Myocyte (in vitro differentiated cells): ENCODE data around the gene TMC5. TPM values are rescaled to one million over a fixed set of nuclear protein-coding genes. Genes with fewer than 3 reads are reported as not detected.
"Not testable (repeated sequence)": the region's sequence is repeated elsewhere in the genome, so short reads cannot be mapped to it uniquely, and the experiment has no call there.

ENCODE experiments used
- DNase-seq: peaks from one replicate; pipeline ENCODE4 v3.0.0-alpha.2; 2012; ENCODE audit warnings: low read depth
- polyA plus RNA-seq: library from polyadenylated mRNA; unstranded; fragments of >200 nt; gene quantifications from one replicate; pipeline ENCODE4 v1.2.1, GENCODE V29; 2012; ENCODE audit warnings: missing spikeins
- total RNA-seq: library from RNA; depleted of rRNA; stranded (reverse); fragments of >200 nt; gene quantifications from 2 replicates; pipeline ENCODE4 v1.2.3, GENCODE V29; 2014

TMC5 gene, protein sequence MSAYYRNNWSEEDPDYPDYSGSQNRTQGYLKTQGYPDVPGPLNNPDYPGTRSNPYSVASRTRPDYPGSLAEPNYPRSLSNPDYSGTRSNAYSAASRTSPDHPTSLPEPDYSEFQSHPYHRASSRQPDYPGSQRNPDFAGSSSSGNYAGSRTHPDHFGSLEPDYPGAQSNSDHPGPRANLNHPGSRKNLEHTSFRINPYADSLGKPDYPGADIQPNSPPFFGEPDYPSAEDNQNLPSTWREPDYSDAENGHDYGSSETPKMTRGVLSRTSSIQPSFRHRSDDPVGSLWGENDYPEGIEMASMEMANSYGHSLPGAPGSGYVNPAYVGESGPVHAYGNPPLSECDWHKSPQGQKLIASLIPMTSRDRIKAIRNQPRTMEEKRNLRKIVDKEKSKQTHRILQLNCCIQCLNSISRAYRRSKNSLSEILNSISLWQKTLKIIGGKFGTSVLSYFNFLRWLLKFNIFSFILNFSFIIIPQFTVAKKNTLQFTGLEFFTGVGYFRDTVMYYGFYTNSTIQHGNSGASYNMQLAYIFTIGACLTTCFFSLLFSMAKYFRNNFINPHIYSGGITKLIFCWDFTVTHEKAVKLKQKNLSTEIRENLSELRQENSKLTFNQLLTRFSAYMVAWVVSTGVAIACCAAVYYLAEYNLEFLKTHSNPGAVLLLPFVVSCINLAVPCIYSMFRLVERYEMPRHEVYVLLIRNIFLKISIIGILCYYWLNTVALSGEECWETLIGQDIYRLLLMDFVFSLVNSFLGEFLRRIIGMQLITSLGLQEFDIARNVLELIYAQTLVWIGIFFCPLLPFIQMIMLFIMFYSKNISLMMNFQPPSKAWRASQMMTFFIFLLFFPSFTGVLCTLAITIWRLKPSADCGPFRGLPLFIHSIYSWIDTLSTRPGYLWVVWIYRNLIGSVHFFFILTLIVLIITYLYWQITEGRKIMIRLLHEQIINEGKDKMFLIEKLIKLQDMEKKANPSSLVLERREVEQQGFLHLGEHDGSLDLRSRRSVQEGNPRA
- total RNA-seq, result not detected in 2 replicates
- 0.05 TPM for polyA plus RNA-seq

DNA sequence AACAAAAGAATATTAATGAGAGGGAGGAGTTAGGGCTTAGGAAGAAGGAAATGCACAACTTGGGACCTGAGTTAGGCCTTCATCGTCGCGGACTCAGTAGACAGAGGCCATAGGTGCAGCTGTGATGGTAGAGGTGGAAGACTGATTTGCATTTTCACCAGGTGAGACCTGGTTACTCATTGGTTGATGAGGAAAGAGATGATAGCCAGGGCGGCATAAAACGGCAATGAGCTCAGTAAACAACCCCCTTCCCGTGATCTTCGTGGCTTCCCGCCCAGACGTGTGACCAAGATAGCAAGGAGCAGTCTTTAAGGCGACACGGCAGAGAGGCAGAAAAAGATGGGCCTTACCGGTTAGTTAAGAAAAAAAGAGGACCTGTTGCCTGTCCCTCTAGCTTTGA lies at the start of gene TMC5:
Gene TMC5, plus strand, starts transcription at position 244 of the 400 bp plus-strand sequence. CDS start 22,156 bp downstream, outside the sequence.
- DNase-seq, result no peak

DNA sequence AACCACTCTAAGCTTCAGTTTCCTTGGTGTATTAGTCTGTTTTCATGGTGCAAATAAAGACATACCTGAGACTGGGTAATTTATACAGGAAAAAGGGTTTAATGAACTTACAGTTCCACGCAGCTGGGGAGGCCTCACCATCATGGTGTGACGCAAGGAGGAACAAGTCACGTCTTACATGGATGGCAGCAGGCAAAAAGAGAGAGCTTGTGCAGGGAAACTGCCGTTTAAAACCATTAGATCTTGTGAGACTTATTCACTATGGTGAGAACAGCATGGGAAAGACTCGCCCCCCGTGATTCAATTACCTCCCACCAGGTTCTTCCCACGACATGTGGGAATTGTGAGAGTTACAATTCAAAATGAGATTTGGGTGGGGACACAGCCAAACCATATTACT lies 45.1 kb upstream of the TMC5 start:
- DNase-seq, result not testable (repeated sequence)

DNA sequence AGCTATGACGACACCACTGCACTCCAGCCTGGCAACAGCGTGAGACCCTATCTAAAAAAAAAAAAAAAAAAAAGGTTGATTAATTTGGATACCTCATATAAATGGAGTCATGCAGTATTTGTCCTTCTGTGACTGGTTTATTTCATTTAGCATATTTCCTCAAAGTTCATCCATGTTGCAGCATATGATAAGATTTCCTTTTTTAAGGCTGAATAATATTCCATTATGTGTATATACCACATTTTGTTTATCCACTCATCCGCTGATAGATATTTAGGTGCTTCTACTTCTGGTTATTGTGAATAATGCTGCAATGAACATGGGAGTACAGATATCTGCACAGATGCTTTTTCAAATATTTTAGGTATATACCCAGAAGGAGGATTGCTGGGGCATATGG lies 43.3 kb upstream of the TMC5 start:
- no peak for DNase-seq

DNA sequence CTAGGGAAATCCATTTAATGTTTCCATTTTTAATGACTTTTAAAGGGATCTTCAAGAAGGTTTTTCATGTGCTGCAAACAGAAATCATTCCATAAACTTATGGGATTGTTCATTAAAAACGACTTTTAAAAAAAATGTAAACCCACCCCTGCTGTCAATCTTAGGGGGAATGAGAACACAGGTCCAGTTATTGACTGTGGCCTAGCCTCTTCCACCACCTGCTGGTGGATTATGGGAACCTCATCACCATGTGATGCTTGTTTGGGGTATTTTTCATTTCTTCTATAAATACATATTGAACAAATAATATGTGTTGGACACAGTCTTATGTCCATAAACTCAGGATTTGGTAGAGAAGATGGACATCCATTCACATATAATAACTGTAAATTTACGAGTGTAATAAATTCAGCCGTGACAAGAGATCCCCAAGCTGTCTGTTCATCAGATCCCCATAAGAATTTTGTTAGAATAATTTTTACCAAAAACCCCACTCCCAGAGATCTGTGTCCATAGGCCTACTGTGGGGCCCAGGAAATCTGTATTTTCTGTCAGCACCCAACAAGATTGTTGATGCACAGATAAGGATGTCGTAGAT lies 42.0 kb upstream of the TMC5 start:
- DNase-seq, result peak; percentile 62

DNA sequence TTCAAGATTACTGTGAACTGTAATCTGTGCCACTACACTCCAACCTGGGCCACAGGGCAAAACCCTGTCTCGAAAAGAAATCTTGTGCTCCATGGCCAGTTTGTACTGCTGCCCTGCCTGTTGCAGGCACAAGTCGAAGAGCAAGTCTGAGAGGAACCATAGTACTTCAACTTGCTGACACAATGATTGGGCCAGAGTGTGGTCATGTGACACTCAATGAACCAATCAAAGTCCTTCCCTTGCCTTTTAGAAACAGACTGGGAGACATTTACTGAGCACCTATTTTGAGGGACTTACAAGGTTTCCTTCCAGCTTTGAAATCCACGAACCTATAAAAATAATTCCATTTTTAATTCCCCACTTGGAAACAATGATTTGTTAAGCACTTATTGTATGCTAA lies 39.8 kb upstream of the TMC5 start:
- no peak for DNase-seq

DNA sequence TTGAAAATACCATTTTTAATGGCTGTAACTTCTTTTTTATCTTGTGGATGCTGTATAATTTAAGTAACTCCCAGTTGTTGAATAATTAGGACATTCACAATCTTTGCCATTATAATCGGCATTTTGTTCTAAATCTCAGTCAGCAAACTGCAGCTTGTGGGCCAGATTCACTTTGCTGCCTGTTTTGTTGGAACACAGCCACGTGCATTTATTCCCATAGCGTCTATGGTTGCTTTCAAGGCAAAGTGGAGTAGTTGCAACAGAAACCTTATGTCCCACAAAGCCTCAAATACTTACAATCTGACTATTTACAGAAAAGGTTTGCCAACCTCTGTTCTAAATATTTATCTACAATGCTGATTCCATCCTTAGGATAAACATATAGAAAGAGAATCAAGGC lies 39.2 kb upstream of the TMC5 start:
- DNase-seq, result no peak

DNA sequence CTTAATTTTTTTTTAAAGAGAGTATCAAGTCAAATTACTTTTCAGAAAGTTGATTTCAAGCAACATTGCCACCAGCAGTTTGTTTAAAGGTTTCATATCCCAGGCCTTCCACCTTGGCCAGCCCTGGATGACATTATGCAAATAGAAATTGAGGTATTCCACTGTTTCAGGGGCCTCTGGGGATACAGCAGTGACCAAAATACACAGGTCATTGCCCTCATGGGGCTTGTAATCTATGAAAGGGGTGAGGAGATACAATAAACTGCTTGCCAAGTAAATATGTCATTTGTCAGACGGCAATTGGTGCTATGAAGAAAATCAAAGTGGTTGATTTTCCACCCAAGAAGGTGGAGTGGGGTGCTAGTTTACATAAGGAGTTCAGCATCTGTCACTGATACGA lies 37.8 kb upstream of the TMC5 start:
- no peak for DNase-seq

DNA sequence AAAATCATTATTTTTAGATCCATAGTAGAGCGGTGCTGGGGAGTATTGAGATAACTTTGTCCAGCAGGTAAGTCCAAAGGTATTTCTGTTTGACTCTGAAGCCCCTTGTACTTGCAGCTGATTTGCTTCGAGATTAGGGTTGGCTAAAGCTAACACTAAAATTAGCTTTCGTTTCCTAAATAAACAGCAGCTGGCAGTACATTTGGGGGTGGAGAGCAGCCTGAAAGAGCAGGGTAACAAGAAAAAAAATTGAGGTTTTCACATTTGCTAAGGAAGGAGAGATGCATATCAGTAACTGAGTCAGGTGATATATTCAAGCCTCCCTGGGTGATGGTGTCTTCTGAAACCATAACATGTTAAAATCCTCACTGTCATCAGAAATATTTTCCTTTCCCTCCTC lies 37.4 kb upstream of the TMC5 start:
- DNase-seq, result no peak

DNA sequence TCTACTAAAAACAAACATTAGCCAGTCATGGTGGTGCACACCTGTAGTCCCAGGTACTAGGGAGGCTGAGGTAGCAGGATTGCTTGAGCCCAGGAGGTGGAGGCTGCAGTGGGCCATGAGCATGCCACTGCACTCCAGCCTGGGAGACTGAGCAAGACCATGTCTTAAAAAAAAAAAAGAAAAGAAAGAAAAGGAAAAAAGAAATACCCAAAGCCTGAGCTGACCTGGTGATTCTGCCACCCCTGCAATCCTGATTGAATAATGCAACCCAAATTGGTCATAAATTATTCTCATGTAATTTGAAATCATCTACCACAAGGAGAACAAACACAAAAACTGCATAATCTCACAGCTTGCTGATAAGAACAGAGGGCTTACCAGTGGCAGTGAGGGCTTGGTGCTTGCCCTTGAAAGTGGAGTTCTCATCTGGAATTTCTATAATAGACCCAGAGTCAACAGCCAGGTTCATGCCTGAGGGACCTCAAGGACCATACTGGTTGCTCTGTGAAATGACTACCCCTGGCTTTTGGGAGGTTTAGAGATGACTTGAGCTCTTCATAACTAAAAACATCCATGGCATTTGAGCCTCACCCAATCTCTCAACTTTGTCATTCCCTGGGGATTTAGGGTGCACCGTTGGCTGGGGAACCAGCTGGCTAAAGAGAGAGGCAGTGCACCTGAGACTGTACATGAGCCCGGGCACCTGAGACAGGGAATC lies 35.4 kb upstream of the TMC5 start:
- DNase-seq, result no peak

DNA sequence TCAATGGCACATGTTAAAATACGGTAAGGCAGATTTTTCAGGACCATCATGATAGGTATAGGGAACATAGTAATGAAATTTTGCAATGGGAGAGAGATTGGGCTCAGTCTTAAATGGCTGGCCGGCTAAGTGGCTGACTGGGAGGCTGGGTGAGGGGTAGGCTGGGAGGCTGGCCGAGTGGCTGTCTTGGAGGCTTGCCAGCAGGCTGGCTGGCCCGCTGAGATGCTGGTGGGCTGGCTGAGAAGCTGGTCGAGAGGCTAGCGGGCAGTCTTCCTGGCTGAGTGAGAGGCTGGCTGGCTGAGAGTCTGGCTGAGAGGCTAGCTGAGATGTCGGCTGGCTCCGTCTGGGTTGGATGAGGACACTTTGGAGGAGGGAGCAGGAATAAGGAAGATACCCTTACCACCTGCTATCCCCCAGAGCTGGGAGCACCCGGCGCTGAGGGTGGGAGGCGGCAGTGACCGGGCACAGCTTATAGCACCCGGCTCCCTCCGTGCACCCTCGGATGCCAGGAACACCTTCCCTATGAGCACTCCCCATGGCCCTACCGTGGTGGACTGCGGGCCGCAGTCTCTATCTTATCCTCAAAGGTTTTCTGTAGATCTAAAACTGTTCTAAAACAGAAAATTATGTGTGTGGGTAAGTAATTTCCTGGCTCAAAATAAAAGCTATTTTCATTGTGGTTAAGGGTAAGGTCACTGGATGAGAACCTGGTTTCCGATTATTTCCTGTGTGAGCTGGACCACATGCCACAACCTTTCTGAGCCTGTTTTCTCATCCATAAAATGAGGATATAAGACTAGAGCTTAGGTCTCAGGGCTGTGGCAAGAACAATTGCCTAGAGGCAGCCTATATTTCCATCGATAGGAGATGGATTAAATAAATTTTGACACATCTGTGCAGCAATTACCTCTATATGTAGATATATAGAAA lies 34.5 kb upstream of the TMC5 start:
- no peak for DNase-seq

DNA sequence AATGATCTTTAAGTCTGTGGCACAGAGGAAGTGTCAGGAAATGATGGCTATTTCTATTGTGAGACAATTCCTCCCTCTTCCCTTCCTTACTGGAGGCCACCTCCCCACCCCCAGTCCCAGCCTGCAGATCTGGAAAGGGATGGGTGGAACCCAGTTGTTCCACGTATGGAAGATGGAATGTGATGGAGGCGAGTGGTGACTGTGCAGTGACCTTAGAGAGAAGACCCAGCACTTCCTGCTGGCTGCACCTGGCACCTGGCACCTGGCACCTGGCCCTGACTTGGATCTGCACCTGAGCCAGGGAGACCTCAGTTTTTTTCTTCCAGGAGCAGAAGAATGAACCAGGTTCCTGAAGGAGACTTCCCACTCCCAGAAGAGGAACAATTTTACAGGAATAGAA lies 33.0 kb upstream of the TMC5 start:
- DNase-seq, result no peak

DNA sequence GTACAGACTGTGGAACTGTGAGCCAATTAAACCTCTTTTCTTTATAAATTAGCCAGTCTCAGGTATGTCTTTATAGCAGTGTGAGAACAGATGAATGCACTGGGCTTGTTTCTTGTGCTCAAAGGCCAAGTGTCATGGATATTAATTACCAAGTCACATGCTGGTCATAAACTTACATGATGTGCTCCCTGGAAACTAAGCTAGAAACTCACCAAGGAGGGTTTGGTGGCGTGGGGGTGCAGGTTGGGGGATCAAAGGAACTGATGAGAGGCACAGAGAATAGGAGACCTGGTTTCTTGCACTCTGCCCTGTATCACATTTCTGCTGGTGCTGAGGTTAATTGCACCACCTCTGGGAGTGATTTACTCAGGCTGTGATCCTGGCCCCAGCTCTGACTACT lies 31.2 kb upstream of the TMC5 start:
- no peak for DNase-seq

DNA sequence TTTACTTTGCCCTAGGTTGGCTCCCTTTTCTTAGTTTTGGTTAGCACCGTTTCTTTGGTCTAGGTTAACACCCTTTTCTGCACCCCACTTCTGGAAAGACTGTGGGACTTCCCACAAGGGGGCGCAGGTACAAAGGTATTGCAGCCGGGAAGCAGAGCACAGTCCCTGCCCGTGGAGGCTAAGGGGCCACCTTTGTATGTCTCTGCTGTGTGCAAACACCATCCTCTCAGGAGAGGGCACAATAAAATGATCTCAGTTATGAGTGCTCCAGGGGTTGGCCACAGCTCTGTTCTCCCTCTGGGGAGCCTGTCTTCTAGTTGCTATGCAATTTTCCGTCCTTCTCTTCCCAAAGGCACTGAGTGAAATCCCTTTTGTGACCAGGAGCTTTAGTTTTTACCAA lies 28.4 kb upstream of the TMC5 start:
- DNase-seq, result peak; percentile 24

DNA sequence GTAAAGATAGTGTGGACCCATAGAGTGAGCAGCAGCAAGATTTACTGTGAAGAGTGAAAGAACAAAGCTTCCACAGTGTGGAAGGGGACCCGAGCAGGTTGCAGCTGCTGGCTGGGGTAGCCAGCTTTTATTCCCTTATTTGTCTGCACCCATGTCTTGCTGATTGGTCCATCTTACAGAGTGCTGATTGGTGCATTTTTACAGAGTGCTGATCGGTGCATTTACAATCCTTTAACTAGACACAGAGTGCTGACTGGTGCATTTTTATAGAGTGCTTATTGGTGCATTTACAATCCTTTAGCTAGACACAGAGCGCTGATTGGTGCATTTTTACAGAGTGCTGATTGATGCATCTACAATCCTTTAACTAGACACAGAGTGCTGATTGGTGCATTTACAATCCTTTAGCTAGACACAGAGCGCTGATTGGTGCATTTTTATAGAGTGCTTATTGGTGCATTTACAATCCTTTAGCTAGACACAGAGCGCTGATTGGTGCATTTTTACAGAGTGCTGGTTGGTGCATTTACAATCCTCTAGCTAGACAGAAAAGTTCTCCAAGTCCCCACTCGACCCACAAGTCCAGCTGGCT lies 26.4 kb upstream of the TMC5 start:
- DNase-seq, result not testable (repeated sequence)

DNA sequence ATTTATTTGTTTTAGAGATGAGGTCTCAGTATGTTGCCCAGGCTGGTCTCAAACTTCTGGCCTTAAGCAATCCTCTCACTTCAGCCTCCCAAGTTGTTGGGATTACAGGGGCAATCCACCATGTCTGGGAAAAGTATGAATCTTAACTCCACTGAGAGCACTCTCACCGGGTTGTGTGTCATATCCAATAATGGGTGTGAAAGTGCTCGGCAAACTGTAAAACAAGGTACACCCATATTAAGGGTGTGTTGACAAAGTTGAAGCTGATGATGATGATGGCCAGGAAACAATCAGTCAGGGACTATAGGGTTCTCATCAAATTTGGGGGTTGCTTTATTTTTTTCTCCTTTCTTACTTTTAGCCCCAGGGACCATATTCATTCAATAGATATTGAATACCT lies 25.3 kb upstream of the TMC5 start:
- no peak for DNase-seq

DNA sequence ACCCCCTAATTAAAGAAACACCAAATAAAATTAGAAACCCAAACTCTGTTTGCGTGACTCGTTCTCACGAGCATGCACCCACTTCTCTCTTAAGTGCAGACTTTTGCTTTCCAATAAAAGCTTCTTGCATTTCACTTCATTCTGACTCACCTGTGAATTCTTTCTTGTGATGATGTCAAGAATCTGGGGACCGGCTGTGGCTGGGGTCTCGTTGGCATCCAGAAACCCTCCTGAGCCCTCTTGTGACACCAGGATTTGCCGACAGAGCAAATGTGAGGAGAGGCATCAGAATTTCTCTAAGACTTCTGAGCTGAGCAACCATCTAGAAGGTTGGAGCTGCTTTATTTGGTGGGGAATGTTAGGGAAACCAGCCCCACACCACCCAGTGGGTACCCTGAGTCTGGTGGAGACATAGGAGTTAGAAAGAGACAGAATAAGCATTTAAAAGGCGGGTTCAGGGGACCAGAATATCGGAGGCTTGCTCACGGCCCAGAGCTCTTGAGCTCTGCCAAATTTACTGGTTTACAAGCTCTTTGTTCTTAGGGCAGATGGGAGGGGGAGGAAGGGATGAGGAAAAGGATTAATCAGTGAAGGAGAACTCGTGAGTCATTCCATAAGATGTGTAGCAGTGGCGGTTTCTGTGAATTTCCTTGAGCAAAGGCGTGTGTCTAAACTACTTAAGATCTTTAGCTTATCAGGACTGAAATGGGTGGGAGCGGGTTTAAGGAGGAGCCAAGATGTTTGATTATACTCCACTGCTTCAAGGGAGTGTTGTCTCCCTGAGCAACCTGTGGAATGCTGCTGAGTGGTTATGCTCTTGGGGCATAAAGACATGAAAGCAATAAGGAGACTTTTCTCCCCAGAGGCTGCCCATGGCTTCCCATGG lies 24.2 kb upstream of the TMC5 start:
- DNase-seq, result no peak

DNA sequence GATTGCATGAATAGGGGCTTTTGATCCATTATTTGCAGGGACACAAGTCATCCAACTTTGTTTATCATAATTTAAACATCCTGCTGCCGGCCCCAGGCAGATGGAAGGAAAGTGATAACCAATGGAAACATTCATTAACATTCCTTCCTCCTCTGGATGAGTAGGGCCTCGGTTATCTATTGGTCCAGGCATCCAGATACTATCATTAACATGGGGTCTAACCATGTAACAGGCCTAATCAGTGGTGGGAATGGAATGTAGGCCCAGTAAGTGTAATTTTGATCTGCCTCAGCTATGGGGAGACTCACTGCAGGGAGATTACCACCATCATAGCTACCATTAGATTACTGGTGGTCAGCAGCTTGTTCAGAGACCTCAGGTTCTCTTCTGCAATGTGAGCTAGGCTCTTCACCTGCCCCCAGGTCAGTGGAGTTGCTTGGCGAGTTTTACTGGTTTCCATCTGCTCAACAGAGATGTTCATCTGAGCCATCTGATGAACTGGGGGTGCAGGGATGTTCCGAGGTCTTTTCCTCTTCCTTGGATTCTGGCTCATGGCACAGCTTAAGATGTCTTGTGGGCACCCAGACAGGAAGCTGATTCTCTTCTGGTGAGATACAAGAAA lies 21.9 kb upstream of the TMC5 start:
- not testable (repeated sequence) for DNase-seq

DNA sequence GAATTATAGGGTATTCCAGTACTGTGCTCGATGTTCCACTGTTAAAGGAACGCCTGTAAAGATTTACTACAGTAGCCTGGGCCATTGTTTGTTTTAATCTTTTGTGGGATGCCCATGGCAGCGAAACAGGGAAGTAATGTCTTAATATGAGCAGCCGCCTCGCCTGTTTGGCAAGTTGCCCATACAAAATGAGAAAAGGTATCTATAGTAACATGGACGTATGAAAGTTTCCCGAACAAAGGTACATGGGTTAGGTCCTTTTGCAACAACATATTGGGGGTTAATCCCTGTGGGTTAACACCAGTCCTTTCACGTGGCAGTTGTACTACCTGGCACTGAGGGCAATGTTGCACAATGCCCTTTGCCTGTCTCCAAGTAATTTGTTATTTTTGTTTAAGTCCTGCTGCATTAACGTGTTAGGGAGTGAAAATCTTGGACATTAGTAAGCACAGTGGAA lies 21.1 kb upstream of the TMC5 start:
- no peak for DNase-seq
